Amniotic stem cell (primary cell): ENCODE data around the gene GABRD.

Source experiments
- DNase-seq: peaks from one replicate; lab custom pipeline; 2025; lab: John Stamatoyannopoulos, UW

The GABRD gene

DNA sequence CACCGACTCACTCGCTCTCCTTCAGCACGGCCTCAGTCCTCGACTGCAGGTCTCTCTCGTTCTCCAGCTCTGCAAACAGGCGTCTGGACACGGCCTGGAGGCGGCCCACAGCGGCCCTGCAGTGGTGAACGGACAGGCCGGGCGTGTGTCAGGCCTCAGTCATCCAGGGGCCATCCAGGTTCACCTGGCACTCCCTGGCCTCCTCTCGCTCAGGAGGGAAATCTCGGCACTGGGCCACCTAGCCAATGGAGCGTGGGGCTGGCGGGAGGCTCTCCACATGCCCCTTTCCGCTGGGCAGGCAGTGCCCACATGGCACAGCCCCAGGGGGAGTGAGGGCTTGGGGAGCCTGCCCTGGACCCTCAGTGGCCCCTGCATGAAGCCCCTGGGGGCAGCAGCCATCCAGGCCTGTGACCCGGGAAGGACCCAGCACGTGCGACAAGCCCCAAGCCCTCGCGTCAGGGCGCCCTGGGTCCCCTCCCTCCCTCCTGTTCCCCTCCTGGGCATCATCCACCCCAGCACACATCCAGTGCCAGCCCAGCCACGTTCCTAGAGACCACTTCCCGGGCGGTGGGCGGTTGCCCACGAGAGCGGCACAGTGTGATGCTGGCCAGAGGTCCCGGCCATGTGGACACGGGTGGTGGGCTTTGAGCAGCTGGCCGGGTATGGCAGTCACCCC is 33.6 kb upstream of the GABRD start:
- DNase-seq, result no peak

DNA sequence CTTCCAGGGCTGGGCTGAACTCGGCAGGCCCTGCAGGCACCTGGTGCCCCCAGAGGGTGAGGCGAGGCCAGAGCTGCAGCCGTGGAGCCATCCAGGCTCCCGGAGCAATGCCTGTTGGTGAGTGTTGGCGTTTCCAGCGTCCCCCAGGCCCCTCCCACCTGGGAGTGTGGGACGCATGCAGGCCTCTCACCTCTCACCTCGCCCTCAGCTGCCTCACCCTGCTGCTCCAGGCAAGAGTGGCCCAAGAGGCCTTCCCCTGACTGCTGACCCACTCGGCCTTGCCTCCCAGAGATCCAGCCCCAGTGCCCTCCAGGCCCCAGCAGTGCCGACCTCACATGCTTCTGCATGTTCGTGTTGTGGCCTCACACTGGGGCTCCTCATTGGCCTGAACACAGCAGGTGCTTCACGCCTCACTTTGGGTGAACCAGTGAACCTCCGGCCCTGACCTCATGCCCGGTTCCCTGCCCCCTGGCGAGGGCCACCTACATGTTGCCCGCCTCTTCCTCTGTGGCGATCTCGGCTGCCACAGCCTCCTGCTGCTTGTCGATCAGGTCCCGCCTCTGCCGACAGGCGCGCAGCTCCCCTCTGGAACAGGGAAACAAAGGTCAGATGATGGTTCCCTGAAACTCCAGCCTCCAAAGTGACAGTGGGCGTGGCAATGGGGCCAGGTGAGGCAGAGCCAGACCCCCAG is 32.5 kb upstream of the GABRD start:
- DNase-seq, result no peak

DNA sequence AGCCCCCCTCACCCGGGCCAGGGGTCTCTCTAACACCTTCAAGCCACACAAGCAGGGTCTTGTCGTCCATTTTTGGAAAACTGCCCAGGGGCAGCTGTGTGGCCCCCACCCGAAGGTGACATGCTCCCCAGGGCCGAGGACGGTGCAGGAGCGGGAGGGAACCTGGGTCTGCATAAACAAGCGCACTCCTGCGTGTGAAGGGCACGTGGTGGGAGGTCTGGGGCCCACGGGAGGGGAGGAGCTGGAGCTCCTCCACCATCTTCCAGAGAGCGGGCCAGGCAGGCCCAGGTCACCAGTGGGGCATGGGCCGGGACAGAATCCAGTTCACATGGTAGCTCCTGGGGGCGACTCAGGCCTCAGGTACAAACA is 32.0 kb upstream of the GABRD start:
- DNase-seq, result no peak

DNA sequence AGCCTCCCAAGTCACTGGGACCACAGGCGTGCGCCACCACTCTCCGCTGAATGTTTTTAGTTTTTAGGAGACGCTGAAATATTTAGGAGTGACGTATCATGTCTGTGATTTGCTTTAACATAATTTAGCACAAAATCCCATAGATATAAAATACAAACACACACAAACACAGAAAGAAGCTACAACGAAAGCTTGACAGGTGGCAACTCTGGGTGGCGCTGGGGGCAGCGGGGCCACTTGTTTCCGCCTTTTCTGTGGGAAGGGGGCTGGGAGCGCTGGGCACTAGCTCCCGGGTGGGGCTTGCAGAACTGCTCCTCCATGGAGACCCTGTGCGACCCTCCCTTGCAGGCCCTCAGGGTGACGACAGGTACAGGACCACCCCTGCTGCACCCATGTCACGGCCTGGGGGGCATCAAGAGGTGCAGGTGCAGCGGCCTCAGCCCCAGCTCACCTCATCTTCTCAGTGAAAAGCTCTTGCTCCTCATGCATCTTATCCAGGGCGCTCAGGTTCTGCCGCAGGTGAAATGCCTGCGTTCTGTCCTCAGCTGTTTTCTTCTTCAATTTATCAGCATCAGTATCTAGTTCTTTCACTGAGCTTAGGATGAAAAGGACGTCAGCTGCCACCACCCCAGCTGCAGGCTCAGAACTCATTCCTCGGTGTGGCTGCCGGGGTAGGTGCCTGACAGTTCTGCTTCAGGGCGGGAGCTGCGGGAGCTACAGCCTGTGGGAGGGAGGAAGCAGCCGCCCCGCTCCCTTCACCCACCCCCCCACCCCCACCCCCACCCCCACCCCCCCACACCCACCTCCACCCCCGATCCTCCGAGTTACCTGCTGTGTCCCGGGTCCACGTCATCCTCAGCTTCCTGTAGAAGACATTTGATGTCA is 30.8 kb upstream of the GABRD start:
- no peak for DNase-seq

DNA sequence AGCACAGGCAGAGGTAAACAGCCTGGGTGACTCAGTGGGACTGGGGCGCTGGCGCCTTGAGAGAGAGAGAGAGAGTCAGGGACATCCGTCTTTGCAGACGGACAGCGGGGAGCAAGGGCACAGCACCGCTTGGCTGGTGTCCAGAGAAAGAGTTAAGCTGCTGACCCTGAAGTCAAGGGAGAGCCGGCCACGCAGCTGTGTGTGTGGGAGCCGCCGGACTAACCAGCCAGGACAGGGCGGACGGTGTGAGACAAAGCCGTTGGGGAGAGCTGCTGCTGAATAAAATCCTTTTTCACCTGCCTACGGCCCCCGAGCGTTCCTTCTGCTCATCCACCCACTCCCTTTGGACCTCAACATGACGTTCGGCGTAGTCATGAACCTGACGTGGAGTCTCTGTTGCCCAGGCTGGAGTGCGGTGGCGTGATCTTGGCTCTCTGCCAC is 30.0 kb upstream of the GABRD start:
- no peak for DNase-seq

DNA sequence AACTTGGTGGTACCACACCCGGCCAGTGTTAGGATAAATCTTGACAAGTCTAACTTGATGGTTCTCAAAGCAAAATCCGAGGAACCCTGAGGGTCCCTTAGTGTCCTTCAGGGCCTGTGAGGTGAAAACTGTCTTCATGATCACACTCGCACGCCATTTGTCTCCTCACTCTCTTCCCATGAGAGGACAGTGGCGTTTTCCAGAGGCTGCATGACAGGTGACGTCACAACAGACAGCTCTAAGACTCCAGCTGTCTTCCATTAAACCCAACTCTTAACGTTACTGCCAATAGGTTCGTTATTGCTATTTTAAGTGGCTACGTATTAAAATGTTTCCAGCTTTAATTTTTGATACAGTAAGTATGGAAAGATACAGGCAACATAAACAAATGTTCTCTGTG is 29.4 kb upstream of the GABRD start:
- DNase-seq, result no peak

DNA sequence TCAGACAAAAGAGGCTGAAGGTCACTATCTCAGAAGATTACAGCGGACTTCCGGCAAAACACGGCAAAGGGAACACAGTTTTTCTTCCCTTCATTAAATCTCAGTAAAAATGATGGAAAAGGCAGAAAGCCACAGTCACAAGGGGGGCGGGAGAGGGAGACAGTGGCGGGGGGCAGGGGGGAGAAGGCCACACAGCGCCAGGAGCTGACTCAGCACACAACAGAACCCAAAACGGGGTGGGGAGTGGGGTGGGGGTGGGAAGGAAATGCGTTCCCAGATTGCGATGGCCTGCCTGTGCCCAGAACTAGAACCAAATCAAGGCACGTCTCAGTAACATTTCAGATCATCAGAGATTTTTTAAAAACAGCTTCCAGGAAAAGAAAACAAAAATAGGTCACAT is 28.9 kb upstream of the GABRD start:
- DNase-seq, result no peak

DNA sequence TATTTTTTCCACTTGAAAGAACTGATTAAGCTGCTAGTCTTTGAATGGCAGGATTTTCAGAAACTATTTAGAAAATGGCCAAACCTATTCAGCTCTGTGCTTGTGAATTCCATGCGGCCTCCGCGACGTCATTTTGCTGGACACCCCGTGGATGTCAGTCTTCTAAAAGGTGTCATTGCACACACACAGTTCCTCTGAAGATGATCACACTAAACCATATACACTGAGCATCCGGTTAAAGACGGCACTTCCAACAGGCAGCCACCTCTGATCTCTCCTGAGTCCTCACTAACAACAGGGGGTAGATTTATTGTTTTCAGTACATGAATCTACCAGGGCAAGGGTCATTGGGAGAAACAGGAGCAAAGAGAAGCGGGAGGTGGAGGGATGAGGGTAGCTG is 24.6 kb upstream of the GABRD start:
- DNase-seq, result no peak

DNA sequence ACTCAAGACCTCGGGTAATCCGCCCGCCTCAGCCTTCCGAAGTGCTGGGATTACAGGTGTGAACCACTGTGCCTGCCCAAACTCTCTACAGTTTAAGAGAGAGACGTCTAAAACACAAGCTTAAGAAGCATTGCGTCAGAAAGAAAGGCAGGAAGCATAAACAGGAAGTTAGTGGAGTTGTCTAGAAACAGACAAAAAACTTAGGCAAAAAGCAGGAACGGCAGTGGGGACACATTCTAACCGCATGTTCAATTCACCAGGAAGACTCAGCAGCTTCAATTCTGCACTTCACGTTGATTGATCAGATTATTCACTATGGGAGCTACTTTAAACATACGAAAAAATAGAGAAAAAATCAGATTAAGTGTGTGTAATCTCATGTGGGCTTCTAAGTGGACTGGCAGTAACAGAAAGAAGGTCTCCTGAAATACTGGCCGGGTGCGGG is 22.9 kb upstream of the GABRD start:
- DNase-seq, result no peak

DNA sequence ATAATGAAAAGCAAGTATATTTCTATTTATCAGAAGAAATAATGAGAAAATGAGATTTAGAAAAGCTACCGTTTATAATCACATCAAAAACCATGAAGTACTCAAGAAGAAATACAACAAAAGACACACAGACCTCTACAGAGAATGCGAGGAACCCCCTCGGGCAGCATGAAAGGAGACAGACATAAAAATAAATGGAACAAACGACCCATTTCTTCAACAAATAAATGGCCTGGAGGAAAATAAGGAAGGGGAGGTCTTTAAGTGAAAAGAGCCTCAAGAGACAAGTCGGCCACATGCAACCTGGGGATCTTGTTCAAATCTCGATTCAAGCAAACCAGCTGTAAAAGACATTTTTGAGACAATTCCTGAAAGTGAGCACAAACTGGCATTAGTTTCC is 21.6 kb upstream of the GABRD start:
- DNase-seq, result no peak

DNA sequence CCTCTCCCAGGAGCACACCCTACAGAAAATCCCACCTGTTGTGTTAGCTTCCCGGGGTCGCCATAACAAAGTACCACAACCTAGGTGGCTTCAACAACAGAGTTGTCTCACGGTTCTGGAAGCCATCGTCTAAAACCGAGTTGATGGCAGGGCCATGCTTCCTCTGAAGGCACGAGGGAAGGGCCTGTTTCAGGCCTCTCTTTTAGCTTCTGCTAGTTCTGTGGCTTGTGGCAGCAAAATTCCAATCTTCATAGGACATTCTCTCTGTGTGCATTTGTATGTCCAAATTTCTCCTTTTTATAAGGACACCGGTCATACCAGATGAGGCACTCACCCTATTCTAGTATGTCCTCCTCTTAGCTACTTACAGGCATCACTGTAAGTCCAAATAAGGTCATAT is 18.7 kb upstream of the GABRD start:
- no peak for DNase-seq

DNA sequence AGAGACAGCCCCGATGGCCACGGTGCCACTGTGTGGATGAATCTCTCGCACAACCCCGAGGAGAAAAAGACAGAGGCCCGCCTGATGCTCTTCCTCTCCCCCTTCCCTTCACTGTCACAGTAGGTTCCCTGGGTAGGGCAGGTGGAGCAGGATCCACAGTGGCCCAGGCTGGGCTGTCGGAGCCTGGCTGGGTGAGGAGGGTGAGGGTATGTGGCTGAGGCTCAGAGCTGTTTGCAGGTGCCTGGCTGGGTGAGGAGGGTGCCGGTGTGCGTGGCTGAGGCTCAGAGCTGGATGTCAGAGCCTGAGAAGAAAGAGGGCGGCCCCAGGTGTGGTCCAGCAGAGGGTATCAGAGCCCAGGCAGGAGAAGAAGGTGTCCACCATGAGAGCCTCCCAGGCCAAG is 18.3 kb upstream of the GABRD start:
- DNase-seq, result no peak

DNA sequence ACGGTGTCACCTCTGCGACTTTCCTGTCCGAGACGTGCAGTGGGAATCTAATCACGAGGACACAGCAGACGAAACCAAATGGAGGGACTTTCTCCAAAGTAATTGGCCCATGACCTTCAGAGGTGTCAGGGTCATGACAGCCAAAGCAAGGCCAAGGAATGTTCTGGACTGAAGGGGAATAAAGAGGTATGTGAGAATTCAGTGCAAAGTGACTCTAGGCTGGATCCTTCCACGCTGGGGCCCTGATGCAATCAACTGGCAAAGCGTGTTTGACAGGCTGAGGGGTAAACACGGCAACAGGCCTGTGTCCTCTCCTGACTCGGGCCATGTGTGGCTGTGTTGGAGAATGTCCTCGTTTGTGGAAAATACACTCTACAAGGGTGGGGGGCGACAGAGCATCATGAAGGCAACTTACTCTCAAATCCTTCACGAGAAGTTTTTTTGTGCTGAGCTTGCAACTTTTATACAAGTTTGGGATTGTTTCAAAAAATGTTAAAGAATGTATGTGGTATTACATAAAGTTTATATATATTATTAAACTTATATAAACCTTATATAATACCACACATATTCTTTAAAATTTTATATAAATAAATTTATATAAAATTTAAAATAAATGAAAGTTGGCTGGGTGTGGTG is 17.3 kb upstream of the GABRD start:
- DNase-seq, result no peak

DNA sequence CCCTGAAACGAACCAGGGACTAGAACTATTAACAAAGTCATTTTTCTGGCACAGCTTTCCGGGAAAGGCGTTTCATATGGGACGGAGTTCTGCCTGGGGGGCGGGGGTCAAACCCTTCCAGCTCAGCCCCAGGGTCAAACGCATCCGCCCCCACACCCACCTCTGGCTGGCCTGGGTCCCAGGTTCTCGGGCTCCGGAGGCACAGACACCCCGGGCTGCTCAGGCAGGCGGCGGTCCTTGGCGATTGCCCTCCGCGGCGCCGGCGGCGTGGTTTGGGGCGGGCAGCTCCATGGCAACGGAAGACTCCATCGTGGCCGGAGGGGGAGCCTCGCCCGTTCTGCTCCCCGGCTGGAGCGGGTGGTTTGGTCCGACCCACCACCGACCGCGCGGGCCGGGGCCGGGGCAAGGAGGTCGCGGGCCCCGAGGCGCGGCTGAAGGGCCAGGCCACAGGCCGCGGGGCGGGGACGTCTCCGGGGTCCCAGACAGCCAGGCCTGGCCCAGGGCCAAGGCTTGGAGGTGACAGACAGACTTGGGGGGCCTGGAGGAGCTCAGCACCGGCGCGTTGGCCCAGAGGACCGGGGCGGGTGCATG is 15.5 kb upstream of the GABRD start, which contains the start of gene CFAP74:
Gene CFAP74, minus strand, starts transcription at position 246 of the 591 bp plus-strand sequence. CDS start 12,830 bp downstream, outside the sequence.
- no peak for DNase-seq

DNA sequence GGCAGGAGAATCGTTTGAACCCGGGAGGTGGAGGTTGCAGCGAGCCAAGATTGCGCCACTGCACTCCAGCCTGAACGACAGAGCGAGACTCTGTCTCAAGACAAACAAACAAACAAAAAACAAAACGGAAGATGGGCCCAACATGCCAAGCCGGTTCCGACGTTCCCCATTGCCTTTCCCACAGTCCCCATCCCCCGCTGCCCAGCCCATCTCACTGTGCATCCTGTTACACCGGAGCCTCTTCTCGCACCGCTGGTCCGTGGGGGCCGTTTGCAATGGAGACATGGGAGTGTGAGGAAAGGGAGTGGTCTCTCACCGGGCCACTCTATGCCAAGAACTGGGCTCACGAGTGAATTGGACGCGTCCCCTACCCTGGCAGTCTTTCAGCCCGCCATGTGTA is 14.3 kb upstream of the GABRD start:
- no peak for DNase-seq

DNA sequence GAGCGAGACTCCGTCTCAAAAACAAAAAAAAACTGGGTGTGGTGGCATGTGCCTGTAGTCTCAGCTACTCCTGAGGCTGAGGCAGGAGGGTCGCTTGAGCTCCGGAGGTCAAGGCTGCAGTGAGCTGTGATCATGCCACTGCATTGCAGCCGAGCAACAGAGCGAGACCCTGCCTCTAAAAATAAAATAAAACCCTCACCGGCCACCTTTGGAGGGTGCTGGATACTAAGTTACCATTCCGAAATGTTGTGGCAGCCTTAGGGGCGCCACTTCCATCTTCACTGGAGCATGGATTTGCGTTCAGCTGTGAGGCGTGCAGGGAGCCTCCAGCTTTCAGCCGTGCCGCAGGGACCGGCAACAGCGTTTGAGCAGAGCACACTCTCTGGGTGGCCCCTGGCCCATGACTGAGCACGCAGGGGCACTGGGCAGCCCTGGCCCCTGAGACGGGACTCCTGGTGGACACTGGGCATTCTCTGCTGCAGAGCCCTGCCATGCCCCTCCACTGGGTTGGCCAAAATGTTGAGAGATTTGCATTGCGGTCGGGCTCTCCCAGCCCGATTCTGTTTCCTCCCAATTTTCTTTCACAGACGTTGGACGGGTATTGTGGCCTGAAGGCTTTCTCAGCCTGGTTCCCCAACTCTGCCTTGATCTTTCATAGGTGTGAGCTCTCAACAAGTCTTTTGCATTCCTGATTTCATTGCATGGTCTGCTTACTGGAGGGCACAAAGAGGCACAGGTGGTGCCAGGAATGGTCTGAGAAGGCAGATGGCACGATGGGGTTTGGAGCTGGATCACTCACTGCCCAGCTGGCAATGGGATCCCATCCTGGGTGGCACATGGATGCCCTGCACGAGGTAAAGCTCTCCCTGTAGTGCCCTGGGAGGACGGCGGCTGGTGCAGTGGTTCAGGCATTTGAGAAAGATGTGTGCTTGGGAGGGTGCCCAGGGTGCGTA is 9.8 kb upstream of the GABRD start:
- DNase-seq, result no peak

DNA sequence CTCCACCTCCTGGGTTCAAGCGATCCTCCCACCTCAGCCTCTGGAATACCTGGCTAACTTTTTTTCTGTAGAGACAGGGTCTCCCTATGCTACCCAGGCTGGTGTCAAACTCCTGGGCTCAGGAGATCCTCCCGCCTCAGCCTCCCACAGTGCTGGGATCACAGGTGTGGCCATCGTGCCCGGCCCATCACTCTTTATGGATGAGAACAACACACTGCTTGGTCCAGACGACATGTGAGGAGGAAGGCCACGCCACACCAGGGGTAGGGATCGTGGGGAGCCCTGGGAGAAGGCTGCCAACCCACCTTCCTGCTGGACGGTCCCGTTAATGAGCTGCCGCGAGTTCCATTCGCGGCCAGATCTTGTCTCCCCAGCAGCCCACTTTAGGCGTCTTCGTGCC is 5.0 kb upstream of the GABRD start:
- no peak for DNase-seq

DNA sequence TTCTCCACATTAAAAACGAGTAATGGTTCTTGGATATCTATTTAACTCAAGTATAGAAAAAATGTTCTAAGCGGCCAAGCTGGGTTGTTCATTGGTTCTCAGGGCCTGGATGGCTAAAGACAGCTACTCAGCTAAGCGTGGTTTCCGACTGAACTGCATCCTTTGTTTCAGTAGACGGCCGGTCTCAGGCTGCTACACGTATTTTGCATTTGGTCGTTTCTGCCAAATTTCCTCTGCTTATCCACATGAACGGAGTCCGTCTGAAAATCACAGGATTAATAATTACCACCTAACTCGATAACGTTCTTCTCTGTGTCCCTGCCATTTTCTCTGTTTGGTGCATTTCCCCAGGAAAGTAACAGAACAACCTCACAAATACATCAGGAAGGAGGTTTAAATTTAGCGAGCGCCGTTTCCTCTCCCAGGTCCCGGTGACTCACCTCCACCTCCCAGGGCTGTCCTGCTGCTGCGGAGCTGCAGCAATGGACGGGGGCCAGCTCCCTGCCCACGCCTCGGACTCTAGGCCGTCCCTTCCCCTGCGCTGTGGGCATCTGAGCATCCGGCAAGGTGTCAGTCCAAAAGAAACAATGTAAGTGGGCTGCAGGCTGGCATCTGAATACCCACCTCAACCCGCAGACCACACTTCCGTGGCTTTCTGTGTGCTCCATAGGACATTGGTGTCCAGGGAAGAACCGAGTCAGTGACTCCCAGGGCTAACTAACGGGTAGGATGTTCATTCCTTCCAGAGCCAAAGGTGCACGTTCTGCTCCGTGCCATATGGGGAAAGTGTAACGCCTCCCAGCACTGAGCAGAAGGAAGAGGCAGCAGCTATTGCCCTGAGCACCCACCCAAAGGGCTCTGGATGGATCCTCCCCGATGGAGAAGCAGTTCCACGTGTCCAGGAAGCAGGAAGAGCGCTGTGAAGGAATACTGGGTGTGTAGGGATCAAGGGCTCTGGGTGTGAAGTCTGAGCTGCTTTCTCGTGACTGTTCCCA is 4.1 kb upstream of the GABRD start:
- no peak for DNase-seq

DNA sequence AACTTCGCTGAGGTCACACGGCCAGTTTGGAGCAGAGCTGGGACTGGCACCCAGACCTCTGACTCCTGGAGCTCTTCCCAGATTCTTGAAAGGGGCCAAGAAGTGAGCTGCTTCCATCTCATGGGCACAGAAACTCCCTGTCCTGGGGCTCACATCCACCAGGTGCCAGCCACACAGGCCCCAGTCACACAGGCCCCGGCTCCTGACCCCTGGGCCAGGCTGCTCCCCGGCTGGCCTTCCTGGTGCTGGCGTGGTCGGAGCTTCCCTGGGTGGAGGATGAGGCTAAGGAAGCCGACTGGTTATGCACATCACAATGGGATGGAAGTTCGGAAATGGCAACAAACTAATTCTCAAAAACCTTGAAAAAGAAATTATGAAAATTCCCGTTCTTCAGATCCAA is 3.0 kb upstream of the GABRD start:
- no peak for DNase-seq
